Measurements from ENCODE around the gene DRAM2.

GRCh38 chr1:111172463-111172862, 32.6 kb upstream of the DRAM2 start:
- TF ChIP-seq CTCF (IDR thresholded peaks at IDR 0.05 in 2 of 3, conservative IDR thresholded peaks at IDR 0.05 in 1 of 3; ENCODE audit: control insufficient read depth in 2 of 3, extremely low read depth in 1 of 3, insufficient read depth in 1 of 3, low read depth in 3 of 3, low read length in 3 of 3) (no peak), ESRRA (IDR thresholded peaks at IDR 0.05; ENCODE audit: low read length) (no peak), RELA (IDR thresholded peaks at IDR 0.05; ENCODE audit: borderline replicate concordance, partially characterized antibody) (no peak), ZSCAN29 (IDR thresholded peaks at IDR 0.05) (no peak), CBFB (IDR thresholded peaks at IDR 0.05; ENCODE audit: low read depth) (no peak), FOXM1 (IDR thresholded peaks at IDR 0.05; ENCODE audit: low read depth, low read length) (no peak), SP1 (IDR thresholded peaks at IDR 0.05; ENCODE audit: low read depth, low read length) (no peak), SKIL (IDR thresholded peaks at IDR 0.05; ENCODE audit: low read depth, poor library complexity, severe bottlenecking) (no peak), CREM (IDR thresholded peaks at IDR 0.05; ENCODE audit: low read depth) (no peak), EP300 (IDR thresholded peaks at IDR 0.05; ENCODE audit: borderline replicate concordance in 1 of 2, control insufficient read depth in 1 of 2, low read depth in 2 of 2, low read length in 2 of 2) (no peak), SMC3 (IDR thresholded peaks at IDR 0.05; ENCODE audit: borderline replicate concordance, low read length) (no peak), ELK1 (IDR thresholded peaks at IDR 0.05; ENCODE audit: low read depth, low read length) (no peak)
